ENCODE data around the gene PRICKLE1. TPM values are rescaled to one million over a fixed set of nuclear protein-coding genes. Genes with fewer than 3 reads are reported as not detected.

PRICKLE1 gene
- total and polyA plus RNA-seq, 2 experiments from 2014 or later: 16.5 to 25.9 TPM

DNA sequence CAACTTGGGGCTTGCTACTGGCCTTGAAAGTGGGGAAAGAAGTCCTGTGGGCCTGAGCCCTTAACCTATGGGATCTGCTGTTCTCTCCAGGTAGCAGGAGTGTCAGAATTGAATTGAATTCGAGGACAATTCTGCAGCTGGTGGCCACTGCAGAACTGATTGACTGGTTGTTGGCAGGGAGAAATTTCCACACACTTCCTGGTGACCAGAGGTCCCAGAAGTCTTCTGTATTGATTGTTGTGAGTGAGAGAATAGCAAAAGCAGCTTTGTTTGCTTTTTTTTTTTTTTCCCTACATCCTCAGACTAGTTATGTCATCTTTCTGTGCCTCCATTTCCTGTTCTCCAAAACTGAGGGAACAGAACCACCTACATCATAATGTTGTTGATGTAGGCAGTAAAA lies 64.1 kb downstream of the PRICKLE1 start:
- H3K27ac ChIP-seq: no peak overlapping the region
- H4K20me1 ChIP-seq (ENCODE audit: insufficient read depth, poor library complexity, severe bottlenecking): peaks cover 41% of the 10 kb centered on the region
- H3K36me3 ChIP-seq (replicated peaks; ENCODE audit: insufficient read depth, low read depth): no peaks in the 10 kb centered on the region
- H3K9me3 ChIP-seq (ENCODE audit: low read depth): no peaks in the 10 kb centered on the region
- TF ChIP-seq, protein P1, sequence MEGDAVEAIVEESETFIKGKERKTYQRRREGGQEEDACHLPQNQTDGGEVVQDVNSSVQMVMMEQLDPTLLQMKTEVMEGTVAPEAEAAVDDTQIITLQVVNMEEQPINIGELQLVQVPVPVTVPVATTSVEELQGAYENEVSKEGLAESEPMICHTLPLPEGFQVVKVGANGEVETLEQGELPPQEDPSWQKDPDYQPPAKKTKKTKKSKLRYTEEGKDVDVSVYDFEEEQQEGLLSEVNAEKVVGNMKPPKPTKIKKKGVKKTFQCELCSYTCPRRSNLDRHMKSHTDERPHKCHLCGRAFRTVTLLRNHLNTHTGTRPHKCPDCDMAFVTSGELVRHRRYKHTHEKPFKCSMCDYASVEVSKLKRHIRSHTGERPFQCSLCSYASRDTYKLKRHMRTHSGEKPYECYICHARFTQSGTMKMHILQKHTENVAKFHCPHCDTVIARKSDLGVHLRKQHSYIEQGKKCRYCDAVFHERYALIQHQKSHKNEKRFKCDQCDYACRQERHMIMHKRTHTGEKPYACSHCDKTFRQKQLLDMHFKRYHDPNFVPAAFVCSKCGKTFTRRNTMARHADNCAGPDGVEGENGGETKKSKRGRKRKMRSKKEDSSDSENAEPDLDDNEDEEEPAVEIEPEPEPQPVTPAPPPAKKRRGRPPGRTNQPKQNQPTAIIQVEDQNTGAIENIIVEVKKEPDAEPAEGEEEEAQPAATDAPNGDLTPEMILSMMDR (IDR thresholded peaks at IDR 0.05; ENCODE audit: poor library complexity): no peak
- no peak for TF ChIP-seq EZH2 (IDR thresholded peaks at IDR 0.05; ENCODE audit: borderline replicate concordance)
- no peak for TF ChIP-seq EZH2phosphoT487 (IDR thresholded peaks at IDR 0.05; ENCODE audit: low read depth, severe bottlenecking, unreplicated experiment)
- H3K27me3 ChIP-seq: no peaks in the 10 kb centered on the region
- 93% methylated on average over 1 of the region's 1 CpG for WGBS (ENCODE audit: low lambda C conversion rate, missing lambda C conversion rate)
- H3K79me2 ChIP-seq: peaks cover 56% of the 10 kb centered on the region
- H3K4me3 ChIP-seq: no peak overlapping the region
- H2AFZ ChIP-seq: no peak overlapping the region
- DNase-seq (ENCODE audit: low spot score): no peak
- no peak overlapping the region for H3K4me2 ChIP-seq
- H3K4me1 ChIP-seq (ENCODE audit: insufficient read depth): no peaks in the 10 kb centered on the region
- no peaks in the 10 kb centered on the region for H3K9me2 ChIP-seq (replicated peaks; ENCODE audit: insufficient read depth)

DNA sequence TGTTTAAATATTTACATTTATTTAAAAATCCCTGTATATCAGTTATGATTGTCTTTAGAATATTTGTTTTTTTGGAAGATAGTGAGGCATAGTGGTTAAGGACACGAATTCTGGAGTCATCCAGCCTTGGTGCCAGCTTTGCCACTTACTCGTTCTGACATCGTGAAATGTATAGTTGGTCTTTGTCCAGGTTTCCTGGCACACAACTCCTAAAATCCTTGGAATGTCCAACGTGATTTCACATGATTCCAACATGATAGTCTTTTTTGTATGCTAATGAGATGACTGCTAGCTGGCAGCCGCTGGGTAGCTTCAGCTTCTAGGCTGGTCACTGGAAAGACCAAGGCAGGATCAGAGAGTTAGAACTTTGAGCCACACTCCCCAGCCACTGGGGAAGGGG lies 64.8 kb downstream of the PRICKLE1 start:
- Histone ChIP-seq H3K4me1 (ENCODE audit: insufficient read depth) (no peaks in the 10 kb centered on the region), H3K27ac (no peak overlapping the region), H3K27me3 (no peaks in the 10 kb centered on the region), H3K4me2 (no peak overlapping the region), H2AFZ (no peak overlapping the region), H4K20me1 (ENCODE audit: insufficient read depth, poor library complexity, severe bottlenecking) (peaks cover 35% of the 10 kb centered on the region), H3K4me3 (no peak overlapping the region), H3K79me2 (peaks cover 55% of the 10 kb centered on the region), H3K36me3 (replicated peaks; ENCODE audit: insufficient read depth, low read depth) (no peaks in the 10 kb centered on the region), H3K9me2 (replicated peaks; ENCODE audit: insufficient read depth) (no peaks in the 10 kb centered on the region), H3K9me3 (ENCODE audit: low read depth) (no peaks in the 10 kb centered on the region)
- TF ChIP-seq EZH2 (IDR thresholded peaks at IDR 0.05; ENCODE audit: borderline replicate concordance) (no peak), EZH2phosphoT487 (IDR thresholded peaks at IDR 0.05; ENCODE audit: low read depth, severe bottlenecking, unreplicated experiment) (no peak)
- TF ChIP-seq, protein P1 (IDR thresholded peaks at IDR 0.05; ENCODE audit: poor library complexity): no peak
- WGBS (ENCODE audit: low lambda C conversion rate, missing lambda C conversion rate): 89% methylated on average over 5 of the region's 5 CpGs
- no peak for DNase-seq (ENCODE audit: low spot score)

DNA sequence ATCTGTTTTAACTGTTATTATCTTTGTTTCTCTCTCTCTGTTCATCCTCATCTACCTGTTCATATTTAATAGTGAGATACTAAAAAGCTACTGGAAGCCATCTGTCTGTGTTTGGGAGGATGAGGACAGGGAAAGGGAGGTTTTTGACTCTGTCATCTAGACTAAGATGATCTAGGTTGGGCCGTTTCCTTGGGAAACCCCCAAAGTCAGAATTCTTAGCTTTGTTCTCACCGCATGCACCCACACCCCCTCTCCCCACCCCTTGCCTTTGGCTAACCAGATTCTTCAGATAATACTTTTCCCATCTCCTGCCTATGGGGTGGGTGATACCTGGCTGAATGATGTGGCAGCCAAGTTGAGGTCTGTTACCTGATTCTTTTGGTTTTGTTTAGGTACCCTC lies 73.0 kb downstream of the PRICKLE1 start:
- Histone ChIP-seq H3K4me3 (no peak overlapping the region), H3K27me3 (no peaks in the 10 kb centered on the region), H3K27ac (no peak overlapping the region), H3K36me3 (replicated peaks; ENCODE audit: insufficient read depth, low read depth) (no peaks in the 10 kb centered on the region), H4K20me1 (ENCODE audit: insufficient read depth, poor library complexity, severe bottlenecking) (peaks cover 12% of the 10 kb centered on the region), H3K9me2 (replicated peaks; ENCODE audit: insufficient read depth) (no peaks in the 10 kb centered on the region), H3K79me2 (peaks cover 33% of the 10 kb centered on the region), H2AFZ (no peak overlapping the region), H3K9me3 (ENCODE audit: low read depth) (no peaks in the 10 kb centered on the region), H3K4me2 (no peak overlapping the region), H3K4me1 (ENCODE audit: insufficient read depth) (no peaks in the 10 kb centered on the region)
- WGBS (ENCODE audit: low lambda C conversion rate, missing lambda C conversion rate): 97% methylated on average over 2 of the region's 2 CpGs
- no peak for TF ChIP-seq EZH2phosphoT487 (IDR thresholded peaks at IDR 0.05; ENCODE audit: low read depth, severe bottlenecking, unreplicated experiment)
- no peak for TF ChIP-seq EZH2 (IDR thresholded peaks at IDR 0.05; ENCODE audit: borderline replicate concordance)
- TF ChIP-seq, protein P1 (IDR thresholded peaks at IDR 0.05; ENCODE audit: poor library complexity): no peak
- DNase-seq (ENCODE audit: low spot score): no peak

DNA sequence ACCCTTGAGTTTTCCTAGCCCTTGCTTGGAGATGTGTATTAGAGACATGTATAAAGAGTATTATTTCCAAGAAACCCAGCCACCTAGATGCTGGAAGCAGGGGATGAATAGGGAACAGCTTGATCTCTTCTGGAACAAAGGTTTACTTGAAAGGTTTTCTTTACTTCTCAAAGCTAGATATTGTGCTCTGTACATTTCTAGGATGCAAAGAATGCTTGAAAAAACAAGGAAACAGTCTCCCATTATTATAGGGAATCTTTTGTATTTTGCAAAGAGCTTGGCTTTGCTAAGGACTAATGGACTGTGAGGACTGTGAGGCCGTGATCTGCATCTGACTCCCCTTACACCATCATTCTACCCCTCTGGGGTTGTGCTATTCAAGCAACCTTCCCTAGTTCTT lies 77.9 kb downstream of the PRICKLE1 start:
- TF ChIP-seq EZH2phosphoT487 (IDR thresholded peaks at IDR 0.05; ENCODE audit: low read depth, severe bottlenecking, unreplicated experiment) (no peak), EZH2 (IDR thresholded peaks at IDR 0.05; ENCODE audit: borderline replicate concordance) (no peak)
- TF ChIP-seq, protein P1 (IDR thresholded peaks at IDR 0.05; ENCODE audit: poor library complexity): no peak
- no peaks in the 10 kb centered on the region for H3K27me3 ChIP-seq
- no peak overlapping the region for H3K4me2 ChIP-seq
- H3K4me3 ChIP-seq: no peak overlapping the region
- H3K4me1 ChIP-seq (ENCODE audit: insufficient read depth): no peaks in the 10 kb centered on the region
- peaks cover 10% of the 10 kb centered on the region for H4K20me1 ChIP-seq (ENCODE audit: insufficient read depth, poor library complexity, severe bottlenecking)
- no peaks in the 10 kb centered on the region for H3K9me2 ChIP-seq (replicated peaks; ENCODE audit: insufficient read depth)
- H3K9me3 ChIP-seq (ENCODE audit: low read depth): no peaks in the 10 kb centered on the region
- no peak for DNase-seq (ENCODE audit: low spot score)
- H2AFZ ChIP-seq: no peak overlapping the region
- peaks cover 38% of the 10 kb centered on the region for H3K79me2 ChIP-seq
- H3K36me3 ChIP-seq (replicated peaks; ENCODE audit: insufficient read depth, low read depth): no peaks in the 10 kb centered on the region
- H3K27ac ChIP-seq: no peak overlapping the region
- 95% methylated on average over 1 of the region's 1 CpG for WGBS (ENCODE audit: low lambda C conversion rate, missing lambda C conversion rate)

Data from hepatocyte (in vitro differentiated cells).